ENCODE results near the gene TNRC6C. TPM values are rescaled to one million over a fixed set of nuclear protein-coding genes. Genes with fewer than 3 reads are reported as not detected.

TNRC6C gene
- total and polyA plus RNA-seq, 9 of the 15 experiments (the other 6 are each of a cell fraction or from before 2014, with no cell fraction given) = 0.20 to 4.9 (median 2.3) TPM

DNA sequence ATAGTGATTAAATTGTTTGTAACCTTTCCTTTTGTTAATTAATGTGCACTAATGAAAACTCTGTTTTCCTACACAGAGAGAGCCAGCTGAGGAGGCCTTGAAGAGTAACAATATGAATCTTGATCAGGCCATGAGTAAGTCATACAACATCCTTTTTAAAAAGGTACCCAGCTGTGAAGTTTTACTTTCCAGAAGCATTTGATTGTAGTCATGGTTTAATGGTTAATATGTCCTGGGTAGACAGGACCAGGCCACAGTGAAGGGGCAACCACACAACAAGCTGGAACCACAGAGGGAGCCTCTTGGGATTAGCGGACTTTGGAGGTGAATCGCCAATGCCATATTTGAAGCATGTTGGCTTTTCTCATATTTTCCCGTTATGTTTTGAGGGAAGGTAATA is 114.5 kb downstream of the TNRC6C start (continued):
- TF ChIP-seq, protein P1, sequence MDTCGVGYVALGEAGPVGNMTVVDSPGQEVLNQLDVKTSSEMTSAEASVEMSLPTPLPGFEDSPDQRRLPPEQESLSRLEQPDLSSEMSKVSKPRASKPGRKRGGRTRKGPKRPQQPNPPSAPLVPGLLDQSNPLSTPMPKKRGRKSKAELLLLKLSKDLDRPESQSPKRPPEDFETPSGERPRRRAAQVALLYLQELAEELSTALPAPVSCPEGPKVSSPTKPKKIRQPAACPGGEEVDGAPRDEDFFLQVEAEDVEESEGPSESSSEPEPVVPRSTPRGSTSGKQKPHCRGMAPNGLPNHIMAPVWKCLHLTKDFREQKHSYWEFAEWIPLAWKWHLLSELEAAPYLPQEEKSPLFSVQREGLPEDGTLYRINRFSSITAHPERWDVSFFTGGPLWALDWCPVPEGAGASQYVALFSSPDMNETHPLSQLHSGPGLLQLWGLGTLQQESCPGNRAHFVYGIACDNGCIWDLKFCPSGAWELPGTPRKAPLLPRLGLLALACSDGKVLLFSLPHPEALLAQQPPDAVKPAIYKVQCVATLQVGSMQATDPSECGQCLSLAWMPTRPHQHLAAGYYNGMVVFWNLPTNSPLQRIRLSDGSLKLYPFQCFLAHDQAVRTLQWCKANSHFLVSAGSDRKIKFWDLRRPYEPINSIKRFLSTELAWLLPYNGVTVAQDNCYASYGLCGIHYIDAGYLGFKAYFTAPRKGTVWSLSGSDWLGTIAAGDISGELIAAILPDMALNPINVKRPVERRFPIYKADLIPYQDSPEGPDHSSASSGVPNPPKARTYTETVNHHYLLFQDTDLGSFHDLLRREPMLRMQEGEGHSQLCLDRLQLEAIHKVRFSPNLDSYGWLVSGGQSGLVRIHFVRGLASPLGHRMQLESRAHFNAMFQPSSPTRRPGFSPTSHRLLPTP (IDR thresholded peaks at IDR 0.05; ENCODE audit: borderline replicate concordance, extremely low read depth, insufficient read length) = no peak

DNA sequence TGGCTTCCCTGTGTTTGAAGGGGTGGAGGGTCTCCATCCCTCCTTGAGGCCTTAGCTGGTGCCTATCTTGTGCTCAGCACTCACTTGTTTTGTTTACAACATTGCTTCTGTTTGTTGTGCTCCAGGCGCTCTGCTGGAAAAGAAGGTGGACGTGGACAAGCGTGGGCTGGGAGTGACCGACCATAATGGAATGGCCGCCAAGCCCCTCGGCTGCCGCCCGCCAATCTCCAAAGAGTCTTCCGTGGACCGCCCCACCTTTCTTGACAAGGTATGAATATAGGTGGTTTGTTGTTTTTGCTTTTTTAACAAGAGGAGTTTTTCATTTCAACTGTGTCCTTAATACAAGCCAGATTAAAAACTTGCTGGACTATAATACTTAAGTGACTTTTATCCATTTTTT is 116.5 kb downstream of the TNRC6C start:
- H2AFZ ChIP-seq (ENCODE audit: low read depth, low read length) = no peak overlapping the region
- H4K20me1 ChIP-seq (replicated peaks; ENCODE audit: control insufficient read depth, insufficient read depth, low read length) = no peaks in the 10 kb centered on the region
- in situ Hi-C loops (cut with MboI) = no loop called here
- no peak for FAIRE-seq
- no peaks in the 10 kb centered on the region for H3K9me3 ChIP-seq (replicated peaks; ENCODE audit: control insufficient read depth, insufficient read depth, low read depth, low read length)
- TF ChIP-seq TGIF2 (CRISPR knock-in tag; IDR thresholded peaks at IDR 0.05) = no peak
- no peak for TF ChIP-seq ESRRA (IDR thresholded peaks at IDR 0.05; ENCODE audit: borderline replicate concordance, low read depth)
- TF ChIP-seq ZNF134 (CRISPR knock-in tag; conservative IDR thresholded peaks at IDR 0.05) = no peak
- no peak for TF ChIP-seq ZNF785 (CRISPR knock-in tag; IDR thresholded peaks at IDR 0.05)
- no peak for TF ChIP-seq COPS2 (conservative IDR thresholded peaks at IDR 0.05)
- TF ChIP-seq PCBP1 (IDR thresholded peaks at IDR 0.05; ENCODE audit: low read depth, low read length, poor library complexity, severe bottlenecking) = no peak
- no peak for TF ChIP-seq BRD9 (IDR thresholded peaks at IDR 0.05; ENCODE audit: low read depth, partially characterized antibody)
- no peak for TF ChIP-seq POLR2G (IDR thresholded peaks at IDR 0.05; ENCODE audit: low read depth, low read length)
- no peak for TF ChIP-seq ZNF212 (CRISPR knock-in tag; IDR thresholded peaks at IDR 0.05)
- TF ChIP-seq CCNT2 (IDR thresholded peaks at IDR 0.05; ENCODE audit: borderline replicate concordance, extremely low read depth, insufficient read length, low read depth, low read length) = no peak
- TF ChIP-seq ZNF3 (CRISPR knock-in tag; IDR thresholded peaks at IDR 0.05) = no peak
- no peak overlapping the region for H3K4me2 ChIP-seq (ENCODE audit: insufficient read depth, low read length)
- H3K79me2 ChIP-seq (ENCODE audit: control insufficient read depth, insufficient read depth, low read length) = no peaks in the 10 kb centered on the region
- peaks cover 43% of the 10 kb centered on the region; the same call in 2 of the 3 replicates for H3K36me3 ChIP-seq (ENCODE audit: control insufficient read depth, insufficient read depth, low read length)
- no TSS peak for BruUV-seq (replicated peaks)
- ChIA-PET POLR2A (interaction anchor here (1.2 kb wide), 1 partner anchor 10 kb away, joined by 3 read pairs; no protein-coding TSS in a partner anchor), CTCF (ENCODE audit: low intra/inter-chr PET ratio) (no interaction called here)
- intact Hi-C loops (cut with micrococcal nuclease) = no loop called here
- WGBS (ENCODE audit: insufficient coverage, low coverage, missing lambda C conversion rate) = 93% methylated on average over 10 of the region's 10 CpGs
- no peaks in the 10 kb centered on the region for H3K9me1 ChIP-seq (ENCODE audit: control insufficient read depth, insufficient read depth, low read length)
- no peaks in the 10 kb centered on the region for H3K27me3 ChIP-seq (ENCODE audit: control insufficient read depth in 2 of 2, insufficient read depth in 2 of 2, low read length in 2 of 2)
- ATAC-seq = no peak
- no peak for DNase-seq (ENCODE audit: extremely low read depth in 1 of 4, low spot score in 3 of 4)
- peaks cover 0 to 3% of the 10 kb centered on the region in 2 experiments; a peak in 1 of 5 replicates for H3K4me1 ChIP-seq (replicated peaks in 1 of 2; ENCODE audit: control insufficient read depth in 2 of 2, insufficient read depth in 2 of 2, low read length in 2 of 2)
- no peak overlapping the region for H3K27ac ChIP-seq (ENCODE audit: extremely low read depth, low read depth, low read length)
- no peak overlapping the region for H3K4me3 ChIP-seq
- no peak overlapping the region for H3K9ac ChIP-seq (ENCODE audit: insufficient read depth in 1 of 2, low read depth in 2 of 2, low read length in 2 of 2)
